HEK293 (cell line): ENCODE data around the gene C6orf136.
A peak's percentile ranks its signal among the peaks of the same experiment; 100 is the strongest.

Experiments
- HOXD13 ChIP-seq: sonication (generic); formaldehyde crosslinking; IDR thresholded peaks from 2 replicates; pipeline ENCODE4 v1.8.0; 2022; ENCODE audit warnings: missing genetic modification reagents, borderline replicate concordance
- KLF10 ChIP-seq: fragments of 450-650 bp; IDR thresholded peaks from 2 replicates; pipeline ENCODE4 v1.5.1; 2018; ENCODE audit warnings: missing biosample characterization, mild to moderate bottlenecking, missing genetic modification characterization
- MYNN ChIP-seq: fragments of 450-650 bp; formaldehyde crosslinking; IDR thresholded peaks from 2 replicates; pipeline ENCODE4 v1.5.1; 2016; ENCODE audit warnings: missing biosample characterization, missing genetic modification characterization, borderline replicate concordance
- MZF1 ChIP-seq: fragments of 450-650 bp; formaldehyde crosslinking; IDR thresholded peaks from 2 replicates; pipeline ENCODE4 v1.5.1; 2017; ENCODE audit warnings: missing biosample characterization, missing genetic modification characterization, borderline replicate concordance
- RBAK ChIP-seq: fragments of 450-650 bp; formaldehyde crosslinking; IDR thresholded peaks from 2 replicates; pipeline ENCODE4 v1.5.1; 2016; ENCODE audit warnings: missing biosample characterization, missing genetic modification characterization
- SETDB1 ChIP-seq: IDR thresholded peaks from one replicate; pipeline ENCODE4 v1.6.1; 2017; ENCODE audit warnings: mild to moderate bottlenecking, low read length, moderate library complexity, mixed read lengths; ENCODE audit not compliant: insufficient read length
- TCF7L2 ChIP-seq: IDR thresholded peaks from 2 replicates; pipeline ENCODE4 v1.6.1; 2011; ENCODE audit warnings: low read depth, mild to moderate bottlenecking, inconsistent platforms, low read length, moderate library complexity, borderline replicate concordance
- YY2 ChIP-seq: fragments of 450-650 bp; formaldehyde crosslinking; IDR thresholded peaks from 2 replicates; pipeline ENCODE4 v1.5.1; 2016; ENCODE audit warnings: missing biosample characterization, missing genetic modification characterization
- ZBTB7A ChIP-seq: fragments of 450-650 bp; formaldehyde crosslinking; IDR thresholded peaks from 2 replicates; pipeline ENCODE4 v1.5.1; 2016; ENCODE audit warnings: low read depth, missing biosample characterization, missing genetic modification characterization
- ZNF184 ChIP-seq: fragments of 450-650 bp; IDR thresholded peaks from 2 replicates; pipeline ENCODE4 v1.5.1; 2018; ENCODE audit warnings: missing biosample characterization, mild to moderate bottlenecking, missing genetic modification characterization
- ZNF366 ChIP-seq: fragments of 450-650 bp; formaldehyde crosslinking; conservative IDR thresholded peaks from 2 replicates; pipeline ENCODE4 v1.5.1; 2016; ENCODE audit warnings: missing biosample characterization, missing genetic modification characterization
- ZNF501 ChIP-seq: fragments of 450-650 bp; formaldehyde crosslinking; IDR thresholded peaks from 2 replicates; pipeline ENCODE4 v1.5.1; 2016; ENCODE audit warnings: missing biosample characterization, missing genetic modification characterization
- ZNF555 ChIP-seq: fragments of 450-650 bp; formaldehyde crosslinking; conservative IDR thresholded peaks from 2 replicates; pipeline ENCODE4 v1.5.1; 2017; ENCODE audit warnings: missing biosample characterization, mild to moderate bottlenecking, missing genetic modification characterization, inconsistent platforms
- ZNF561 ChIP-seq: fragments of 450-650 bp; IDR thresholded peaks from 2 replicates; pipeline ENCODE4 v1.5.1; 2018; ENCODE audit warnings: missing biosample characterization, missing genetic modification characterization, borderline replicate concordance
- ZNF621 ChIP-seq: fragments of 450-650 bp; formaldehyde crosslinking; IDR thresholded peaks from 2 replicates; pipeline ENCODE4 v1.5.1; 2017; ENCODE audit warnings: missing biosample characterization, missing genetic modification characterization
- ZNF626 ChIP-seq: fragments of 450-650 bp; sonication (Bioruptor Pico); formaldehyde crosslinking; IDR thresholded peaks from 2 replicates; pipeline ENCODE4 v1.5.1; 2018; ENCODE audit warnings: missing biosample characterization, missing genetic modification characterization, inconsistent platforms
- ZNF658 ChIP-seq: fragments of 450-650 bp; formaldehyde crosslinking; IDR thresholded peaks from 2 replicates; pipeline ENCODE4; 2016; ENCODE audit warnings: missing biosample characterization, missing genetic modification characterization
- ZSCAN30 ChIP-seq: fragments of 450-650 bp; IDR thresholded peaks from 2 replicates; pipeline ENCODE4 v1.5.1; 2018; ENCODE audit warnings: missing biosample characterization, mild to moderate bottlenecking, missing genetic modification characterization, moderate library complexity
- ZXDB ChIP-seq: fragments of 450-650 bp; formaldehyde crosslinking; IDR thresholded peaks from 2 replicates; pipeline ENCODE4 v1.5.1; 2016; ENCODE audit warnings: missing biosample characterization, missing genetic modification characterization
- TF ChIP-seq, protein P1 (sequence below): fragments of 450-650 bp; formaldehyde crosslinking; IDR thresholded peaks from 2 replicates; pipeline ENCODE4 v1.5.1; 2017; ENCODE audit warnings: missing biosample characterization, mild to moderate bottlenecking, missing genetic modification characterization, moderate library complexity
- TF ChIP-seq, protein P2 (sequence below): fragments of 450-650 bp; formaldehyde crosslinking; conservative IDR thresholded peaks from 2 replicates; pipeline ENCODE4 v1.5.1; 2016; ENCODE audit warnings: low read depth, missing biosample characterization, missing genetic modification characterization
- TF ChIP-seq, protein P3 (sequence below): fragments of 450-650 bp; formaldehyde crosslinking; IDR thresholded peaks from 2 replicates; pipeline ENCODE4 v1.5.1; 2016; ENCODE audit warnings: missing biosample characterization, missing genetic modification characterization
- TF ChIP-seq, protein P4 (sequence below): fragments of 450-650 bp; formaldehyde crosslinking; optimal IDR thresholded peaks from 2 replicates; pipeline ENCODE3; 2016; ENCODE audit warnings: missing biosample characterization, mild to moderate bottlenecking, missing genetic modification characterization
- TF ChIP-seq, protein P5 (sequence below): fragments of 450-650 bp; formaldehyde crosslinking; IDR thresholded peaks from 2 replicates; pipeline ENCODE4 v1.5.1; 2016; ENCODE audit warnings: missing biosample characterization, missing genetic modification characterization
- TF ChIP-seq, protein P6 (sequence below): fragments of 450-650 bp; formaldehyde crosslinking; IDR thresholded peaks from 2 replicates; pipeline ENCODE4 v1.5.1; 2016; ENCODE audit warnings: missing biosample characterization, missing genetic modification characterization

The C6orf136 gene

DNA sequence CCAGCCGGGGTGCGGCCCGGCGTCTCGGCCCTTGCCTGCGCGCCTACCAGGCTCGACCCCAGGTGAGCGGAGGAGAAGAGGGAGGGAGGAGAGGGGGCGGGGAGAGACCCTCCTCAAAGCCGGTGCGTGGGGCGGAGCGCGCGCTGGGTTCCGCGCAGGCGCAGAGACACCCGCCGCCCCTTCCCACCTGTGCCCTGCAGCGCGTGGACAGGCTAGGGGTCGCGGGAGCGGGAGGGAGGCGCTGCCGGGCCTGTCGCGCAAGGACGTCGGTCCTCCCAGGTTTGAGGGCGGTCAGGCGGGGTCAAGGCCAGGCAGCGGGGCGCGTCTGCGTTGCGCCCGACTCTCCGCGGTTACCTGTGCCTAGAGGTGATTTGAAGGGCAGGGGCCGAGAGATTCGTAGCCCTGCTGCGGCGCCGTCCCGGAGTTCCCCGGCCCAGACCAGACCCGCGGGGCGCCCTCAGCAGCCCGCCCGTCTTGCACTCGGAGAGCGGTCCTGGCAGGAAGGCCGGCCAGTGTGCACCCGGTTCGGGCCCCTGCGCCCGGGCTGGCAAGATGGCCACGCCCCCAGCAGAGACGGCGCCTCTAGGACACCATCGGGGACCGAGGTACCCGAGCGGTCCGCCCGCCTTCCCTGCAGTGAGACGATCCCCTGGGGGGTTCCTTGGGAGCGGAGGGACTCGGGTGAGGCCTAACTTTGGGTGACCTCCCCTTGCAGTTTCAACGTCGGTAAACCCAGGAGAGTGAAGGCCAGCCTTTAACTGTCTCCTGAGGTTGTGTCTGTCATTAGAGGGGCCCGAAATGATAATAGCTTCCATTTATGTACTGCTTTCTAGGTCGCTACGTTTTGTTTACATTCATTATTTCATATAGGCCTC, 546 bp downstream of the C6orf136 start (continued):
- TF ChIP-seq, protein P1, sequence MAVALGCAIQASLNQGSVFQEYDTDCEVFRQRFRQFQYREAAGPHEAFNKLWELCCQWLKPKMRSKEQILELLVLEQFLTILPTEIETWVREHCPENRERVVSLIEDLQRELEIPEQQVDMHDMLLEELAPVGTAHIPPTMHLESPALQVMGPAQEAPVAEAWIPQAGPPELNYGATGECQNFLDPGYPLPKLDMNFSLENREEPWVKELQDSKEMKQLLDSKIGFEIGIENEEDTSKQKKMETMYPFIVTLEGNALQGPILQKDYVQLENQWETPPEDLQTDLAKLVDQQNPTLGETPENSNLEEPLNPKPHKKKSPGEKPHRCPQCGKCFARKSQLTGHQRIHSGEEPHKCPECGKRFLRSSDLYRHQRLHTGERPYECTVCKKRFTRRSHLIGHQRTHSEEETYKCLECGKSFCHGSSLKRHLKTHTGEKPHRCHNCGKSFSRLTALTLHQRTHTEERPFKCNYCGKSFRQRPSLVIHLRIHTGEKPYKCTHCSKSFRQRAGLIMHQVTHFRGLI (tag by site-specific recombination), result peak; percentile 79
- TF ChIP-seq YY2, result 0 out of 2 replicates have a peak, but pooled peaks have one; percentile 28
- peak; percentile 97 for TF ChIP-seq ZNF501 (tag by site-specific recombination)
- no peak for TF ChIP-seq SETDB1
- TF ChIP-seq, protein P2, sequence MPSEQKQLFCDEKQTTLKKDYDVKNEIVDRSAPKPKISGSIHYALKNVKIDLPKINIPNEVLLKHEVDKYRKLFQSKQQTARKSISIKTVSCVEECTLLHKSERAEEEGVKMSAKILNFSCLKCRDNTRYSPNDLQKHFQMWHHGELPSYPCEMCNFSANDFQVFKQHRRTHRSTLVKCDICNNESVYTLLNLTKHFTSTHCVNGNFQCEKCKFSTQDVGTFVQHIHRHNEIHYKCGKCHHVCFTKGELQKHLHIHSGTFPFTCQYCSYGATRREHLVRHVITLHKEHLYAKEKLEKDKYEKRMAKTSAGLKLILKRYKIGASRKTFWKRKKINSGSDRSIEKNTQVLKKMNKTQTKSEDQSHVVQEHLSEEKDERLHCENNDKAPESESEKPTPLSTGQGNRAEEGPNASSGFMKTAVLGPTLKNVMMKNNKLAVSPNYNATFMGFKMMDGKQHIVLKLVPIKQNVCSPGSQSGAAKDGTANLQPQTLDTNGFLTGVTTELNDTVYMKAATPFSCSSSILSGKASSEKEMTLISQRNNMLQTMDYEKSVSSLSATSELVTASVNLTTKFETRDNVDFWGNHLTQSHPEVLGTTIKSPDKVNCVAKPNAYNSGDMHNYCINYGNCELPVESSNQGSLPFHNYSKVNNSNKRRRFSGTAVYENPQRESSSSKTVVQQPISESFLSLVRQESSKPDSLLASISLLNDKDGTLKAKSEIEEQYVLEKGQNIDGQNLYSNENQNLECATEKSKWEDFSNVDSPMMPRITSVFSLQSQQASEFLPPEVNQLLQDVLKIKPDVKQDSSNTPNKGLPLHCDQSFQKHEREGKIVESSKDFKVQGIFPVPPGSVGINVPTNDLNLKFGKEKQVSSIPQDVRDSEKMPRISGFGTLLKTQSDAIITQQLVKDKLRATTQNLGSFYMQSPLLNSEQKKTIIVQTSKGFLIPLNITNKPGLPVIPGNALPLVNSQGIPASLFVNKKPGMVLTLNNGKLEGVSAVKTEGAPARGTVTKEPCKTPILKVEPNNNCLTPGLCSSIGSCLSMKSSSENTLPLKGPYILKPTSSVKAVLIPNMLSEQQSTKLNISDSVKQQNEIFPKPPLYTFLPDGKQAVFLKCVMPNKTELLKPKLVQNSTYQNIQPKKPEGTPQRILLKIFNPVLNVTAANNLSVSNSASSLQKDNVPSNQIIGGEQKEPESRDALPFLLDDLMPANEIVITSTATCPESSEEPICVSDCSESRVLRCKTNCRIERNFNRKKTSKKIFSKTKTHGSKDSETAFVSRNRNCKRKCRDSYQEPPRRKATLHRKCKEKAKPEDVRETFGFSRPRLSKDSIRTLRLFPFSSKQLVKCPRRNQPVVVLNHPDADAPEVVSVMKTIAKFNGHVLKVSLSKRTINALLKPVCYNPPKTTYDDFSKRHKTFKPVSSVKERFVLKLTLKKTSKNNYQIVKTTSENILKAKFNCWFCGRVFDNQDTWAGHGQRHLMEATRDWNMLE (tag by site-specific recombination), result no peak
- peak; percentile 98 for TF ChIP-seq ZXDB (tag by site-specific recombination)
- TF ChIP-seq, protein P3, sequence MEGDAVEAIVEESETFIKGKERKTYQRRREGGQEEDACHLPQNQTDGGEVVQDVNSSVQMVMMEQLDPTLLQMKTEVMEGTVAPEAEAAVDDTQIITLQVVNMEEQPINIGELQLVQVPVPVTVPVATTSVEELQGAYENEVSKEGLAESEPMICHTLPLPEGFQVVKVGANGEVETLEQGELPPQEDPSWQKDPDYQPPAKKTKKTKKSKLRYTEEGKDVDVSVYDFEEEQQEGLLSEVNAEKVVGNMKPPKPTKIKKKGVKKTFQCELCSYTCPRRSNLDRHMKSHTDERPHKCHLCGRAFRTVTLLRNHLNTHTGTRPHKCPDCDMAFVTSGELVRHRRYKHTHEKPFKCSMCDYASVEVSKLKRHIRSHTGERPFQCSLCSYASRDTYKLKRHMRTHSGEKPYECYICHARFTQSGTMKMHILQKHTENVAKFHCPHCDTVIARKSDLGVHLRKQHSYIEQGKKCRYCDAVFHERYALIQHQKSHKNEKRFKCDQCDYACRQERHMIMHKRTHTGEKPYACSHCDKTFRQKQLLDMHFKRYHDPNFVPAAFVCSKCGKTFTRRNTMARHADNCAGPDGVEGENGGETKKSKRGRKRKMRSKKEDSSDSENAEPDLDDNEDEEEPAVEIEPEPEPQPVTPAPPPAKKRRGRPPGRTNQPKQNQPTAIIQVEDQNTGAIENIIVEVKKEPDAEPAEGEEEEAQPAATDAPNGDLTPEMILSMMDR, result peak; percentile 80
- no peak for TF ChIP-seq RBAK (tag by site-specific recombination)
- TF ChIP-seq, protein P4, sequence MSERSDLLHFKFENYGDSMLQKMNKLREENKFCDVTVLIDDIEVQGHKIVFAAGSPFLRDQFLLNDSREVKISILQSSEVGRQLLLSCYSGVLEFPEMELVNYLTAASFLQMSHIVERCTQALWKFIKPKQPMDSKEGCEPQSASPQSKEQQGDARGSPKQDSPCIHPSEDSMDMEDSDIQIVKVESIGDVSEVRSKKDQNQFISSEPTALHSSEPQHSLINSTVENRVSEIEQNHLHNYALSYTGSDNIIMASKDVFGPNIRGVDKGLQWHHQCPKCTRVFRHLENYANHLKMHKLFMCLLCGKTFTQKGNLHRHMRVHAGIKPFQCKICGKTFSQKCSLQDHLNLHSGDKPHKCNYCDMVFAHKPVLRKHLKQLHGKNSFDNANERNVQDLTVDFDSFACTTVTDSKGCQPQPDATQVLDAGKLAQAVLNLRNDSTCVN (tag by site-specific recombination), result peak; percentile 100
- peak; percentile 40 for TF ChIP-seq ZSCAN30 (tag by site-specific recombination)
- TF ChIP-seq ZNF658, result no peak
- peak; percentile 36 for TF ChIP-seq KLF10 (tag by site-specific recombination)
- TF ChIP-seq ZNF626 (tag by site-specific recombination), result no peak
- TF ChIP-seq, protein P5, sequence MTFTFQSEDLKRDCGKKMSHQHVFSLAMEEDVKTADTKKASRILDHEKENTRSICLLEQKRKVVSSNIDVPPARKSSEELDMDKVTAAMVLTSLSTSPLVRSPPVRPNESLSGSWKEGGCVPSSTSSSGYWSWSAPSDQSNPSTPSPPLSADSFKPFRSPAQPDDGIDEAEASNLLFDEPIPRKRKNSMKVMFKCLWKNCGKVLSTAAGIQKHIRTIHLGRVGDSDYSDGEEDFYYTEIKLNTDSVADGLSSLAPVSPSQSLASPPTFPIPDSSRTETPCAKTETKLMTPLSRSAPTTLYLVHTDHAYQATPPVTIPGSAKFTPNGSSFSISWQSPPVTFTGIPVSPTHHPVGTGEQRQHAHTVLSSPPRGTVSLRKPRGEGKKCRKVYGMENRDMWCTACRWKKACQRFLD (tag by site-specific recombination), result no peak
- no peak for TF ChIP-seq MYNN (tag by site-specific recombination)
- no peak for TF ChIP-seq TCF7L2
- no peak for TF ChIP-seq ZNF555 (tag by site-specific recombination)
- TF ChIP-seq ZNF621, result no peak
- TF ChIP-seq ZBTB7A (tag by site-specific recombination), result 0 out of 2 replicates have a peak, but pooled peaks have one; percentile 57
- no peak for TF ChIP-seq ZNF184 (tag by site-specific recombination)
- no peak; the same call in 1 of the 2 replicates for TF ChIP-seq MZF1 (tag by site-specific recombination)
- TF ChIP-seq, protein P6, sequence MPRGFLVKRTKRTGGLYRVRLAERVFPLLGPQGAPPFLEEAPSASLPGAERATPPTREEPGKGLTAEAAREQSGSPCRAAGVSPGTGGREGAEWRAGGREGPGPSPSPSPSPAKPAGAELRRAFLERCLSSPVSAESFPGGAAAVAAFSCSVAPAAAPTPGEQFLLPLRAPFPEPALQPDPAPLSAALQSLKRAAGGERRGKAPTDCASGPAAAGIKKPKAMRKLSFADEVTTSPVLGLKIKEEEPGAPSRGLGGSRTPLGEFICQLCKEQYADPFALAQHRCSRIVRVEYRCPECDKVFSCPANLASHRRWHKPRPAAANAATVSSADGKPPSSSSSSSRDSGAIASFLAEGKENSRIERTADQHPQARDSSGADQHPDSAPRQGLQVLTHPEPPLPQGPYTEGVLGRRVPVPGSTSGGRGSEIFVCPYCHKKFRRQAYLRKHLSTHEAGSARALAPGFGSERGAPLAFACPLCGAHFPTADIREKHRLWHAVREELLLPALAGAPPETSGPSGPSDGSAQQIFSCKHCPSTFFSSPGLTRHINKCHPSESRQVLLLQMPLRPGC, result no peak; the same call in 1 of the 2 replicates
- TF ChIP-seq HOXD13 (CRISPR knock-in tag), result no peak
- peak; percentile 94 for TF ChIP-seq ZNF366 (tag by site-specific recombination)
- peak; percentile 49; the same call in 1 of the 2 replicates for TF ChIP-seq ZNF561 (tag by site-specific recombination)
